Measurements from ENCODE around the gene WFDC5. TPM values are rescaled to one million over a fixed set of nuclear protein-coding genes. Genes with fewer than 3 reads are reported as not detected.

Gene WFDC5
- polyA plus RNA-seq, 1 of the 3 experiments (the other 2 are of a cell fraction): 0.08 TPM

DNA sequence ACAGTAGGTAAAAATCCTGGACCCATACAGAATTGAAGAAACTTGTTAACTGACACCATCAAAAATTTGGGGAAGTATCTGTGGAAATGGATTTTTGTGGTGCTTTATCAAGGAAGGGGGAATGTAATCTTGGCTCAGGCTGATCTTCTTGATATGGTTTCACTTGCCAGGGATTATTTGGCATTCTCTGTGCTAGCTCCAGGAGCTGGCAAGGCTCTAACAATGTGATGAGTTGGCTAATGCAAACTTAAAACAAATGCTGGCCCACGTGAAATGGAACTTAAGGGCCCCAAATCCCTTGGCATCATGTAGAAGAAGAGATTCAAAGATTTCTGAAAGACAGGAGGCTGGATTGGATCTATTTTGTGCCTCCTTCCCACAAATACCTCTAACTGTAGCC lies 27.2 kb downstream of the WFDC5 start:
- ChIA-PET CTCF (interaction anchor here (1.2 to 1.7 kb wide), 2 partner anchors 9 to 43 kb away, joined by 3 to 4 read pairs; no protein-coding TSS in a partner anchor), POLR2A (no interaction called here)
- Histone ChIP-seq H3K36me3 (replicated peaks in 1 of 2; ENCODE audit: control insufficient read depth in 1 of 2, insufficient read depth in 2 of 2, low read length in 1 of 2) (peaks cover 0 to under 1% of the 10 kb centered on the region in 2 experiments), H3F3A (replicated peaks; ENCODE audit: insufficient read depth) (peaks cover 22% of the 10 kb centered on the region), H3K9ac (peak overlapping the region; percentile 55), H3K79me2 (ENCODE audit: insufficient read depth) (no peaks in the 10 kb centered on the region), H3K4me1 (ENCODE audit: control insufficient read depth in 1 of 2, insufficient read depth in 2 of 2, low read depth in 1 of 2, low read length in 1 of 2) (peaks cover 0 to 4% of the 10 kb centered on the region in 2 experiments; a peak in 1 of 4 replicates), H3K27me3 (ENCODE audit: insufficient read depth) (no peaks in the 10 kb centered on the region), H3K4me2 (peak overlapping the region; percentile 55; the same call in 1 of the 2 replicates), H3K9me3 (no peaks in the 10 kb centered on the region), H3K9me2 (no peaks in the 10 kb centered on the region), H3K4me3 (ENCODE audit: low read depth in 2 of 2, low read length in 1 of 2) (no peak overlapping the region), H4K20me1 (ENCODE audit: insufficient read depth) (no peaks in the 10 kb centered on the region), H2AFZ (ENCODE audit: low read depth) (peak overlapping the region; percentile 53; the same call in 1 of the 2 replicates), H3K27ac (ENCODE audit: low read depth in 2 of 2, low read length in 1 of 2) (peak overlapping the region; percentile 79 to 91)
- DNase-seq: no peak
- 0% methylated on average over 1 of the region's 1 CpG for WGBS (ENCODE audit: low lambda C conversion rate)
- TF ChIP-seq IRF3 (IDR thresholded peaks at IDR 0.05; ENCODE audit: low read depth, low read length): no peak
- TF ChIP-seq SIN3A (IDR thresholded peaks at IDR 0.05; ENCODE audit: borderline replicate concordance, low read depth, low read length): 0 out of 2 replicates have a peak, but pooled peaks have one; percentile 9
- peak; percentile 76 for TF ChIP-seq TCF12 (IDR thresholded peaks at IDR 0.05)
- no peak for TF ChIP-seq RFX5 (IDR thresholded peaks at IDR 0.05; ENCODE audit: low read length)
- peak; percentile 51; the same call in 1 of the 2 replicates for TF ChIP-seq PBX3 (IDR thresholded peaks at IDR 0.05)
- TF ChIP-seq, protein P1, sequence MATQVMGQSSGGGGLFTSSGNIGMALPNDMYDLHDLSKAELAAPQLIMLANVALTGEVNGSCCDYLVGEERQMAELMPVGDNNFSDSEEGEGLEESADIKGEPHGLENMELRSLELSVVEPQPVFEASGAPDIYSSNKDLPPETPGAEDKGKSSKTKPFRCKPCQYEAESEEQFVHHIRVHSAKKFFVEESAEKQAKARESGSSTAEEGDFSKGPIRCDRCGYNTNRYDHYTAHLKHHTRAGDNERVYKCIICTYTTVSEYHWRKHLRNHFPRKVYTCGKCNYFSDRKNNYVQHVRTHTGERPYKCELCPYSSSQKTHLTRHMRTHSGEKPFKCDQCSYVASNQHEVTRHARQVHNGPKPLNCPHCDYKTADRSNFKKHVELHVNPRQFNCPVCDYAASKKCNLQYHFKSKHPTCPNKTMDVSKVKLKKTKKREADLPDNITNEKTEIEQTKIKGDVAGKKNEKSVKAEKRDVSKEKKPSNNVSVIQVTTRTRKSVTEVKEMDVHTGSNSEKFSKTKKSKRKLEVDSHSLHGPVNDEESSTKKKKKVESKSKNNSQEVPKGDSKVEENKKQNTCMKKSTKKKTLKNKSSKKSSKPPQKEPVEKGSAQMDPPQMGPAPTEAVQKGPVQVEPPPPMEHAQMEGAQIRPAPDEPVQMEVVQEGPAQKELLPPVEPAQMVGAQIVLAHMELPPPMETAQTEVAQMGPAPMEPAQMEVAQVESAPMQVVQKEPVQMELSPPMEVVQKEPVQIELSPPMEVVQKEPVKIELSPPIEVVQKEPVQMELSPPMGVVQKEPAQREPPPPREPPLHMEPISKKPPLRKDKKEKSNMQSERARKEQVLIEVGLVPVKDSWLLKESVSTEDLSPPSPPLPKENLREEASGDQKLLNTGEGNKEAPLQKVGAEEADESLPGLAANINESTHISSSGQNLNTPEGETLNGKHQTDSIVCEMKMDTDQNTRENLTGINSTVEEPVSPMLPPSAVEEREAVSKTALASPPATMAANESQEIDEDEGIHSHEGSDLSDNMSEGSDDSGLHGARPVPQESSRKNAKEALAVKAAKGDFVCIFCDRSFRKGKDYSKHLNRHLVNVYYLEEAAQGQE (IDR thresholded peaks at IDR 0.05; ENCODE audit: low read depth, low read length): no peak
- TF ChIP-seq FOXJ3 (CRISPR knock-in tag; IDR thresholded peaks at IDR 0.05): no peak
- no peak for TF ChIP-seq YY1 (IDR thresholded peaks at IDR 0.05; ENCODE audit: low read depth)
- no peak for TF ChIP-seq SMC3 (IDR thresholded peaks at IDR 0.05; ENCODE audit: low read depth, low read length)
- TF ChIP-seq, protein P2, sequence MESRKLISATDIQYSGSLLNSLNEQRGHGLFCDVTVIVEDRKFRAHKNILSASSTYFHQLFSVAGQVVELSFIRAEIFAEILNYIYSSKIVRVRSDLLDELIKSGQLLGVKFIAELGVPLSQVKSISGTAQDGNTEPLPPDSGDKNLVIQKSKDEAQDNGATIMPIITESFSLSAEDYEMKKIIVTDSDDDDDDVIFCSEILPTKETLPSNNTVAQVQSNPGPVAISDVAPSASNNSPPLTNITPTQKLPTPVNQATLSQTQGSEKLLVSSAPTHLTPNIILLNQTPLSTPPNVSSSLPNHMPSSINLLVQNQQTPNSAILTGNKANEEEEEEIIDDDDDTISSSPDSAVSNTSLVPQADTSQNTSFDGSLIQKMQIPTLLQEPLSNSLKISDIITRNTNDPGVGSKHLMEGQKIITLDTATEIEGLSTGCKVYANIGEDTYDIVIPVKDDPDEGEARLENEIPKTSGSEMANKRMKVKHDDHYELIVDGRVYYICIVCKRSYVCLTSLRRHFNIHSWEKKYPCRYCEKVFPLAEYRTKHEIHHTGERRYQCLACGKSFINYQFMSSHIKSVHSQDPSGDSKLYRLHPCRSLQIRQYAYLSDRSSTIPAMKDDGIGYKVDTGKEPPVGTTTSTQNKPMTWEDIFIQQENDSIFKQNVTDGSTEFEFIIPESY (IDR thresholded peaks at IDR 0.05; ENCODE audit: borderline replicate concordance, low read depth): 0 out of 2 replicates have a peak, but pooled peaks have one; percentile 16
- TF ChIP-seq TEAD4 (IDR thresholded peaks at IDR 0.05; ENCODE audit: borderline replicate concordance, insufficient read depth): 0 out of 2 replicates have a peak, but pooled peaks have one; percentile 54
- no peak; the same call in 1 of the 2 replicates for TF ChIP-seq JUND (IDR thresholded peaks at IDR 0.05)
- peak in 1 of 2 experiments; percentile 34; a peak in 1 of 4 replicates for TF ChIP-seq EP300 (IDR thresholded peaks at IDR 0.05; ENCODE audit: borderline replicate concordance in 1 of 2, low read depth in 1 of 2, low read length in 1 of 2)
- TF ChIP-seq POLR2AphosphoS5 (IDR thresholded peaks at IDR 0.05; ENCODE audit: low read depth, low read length): 0 out of 2 replicates have a peak, but pooled peaks have one; percentile 9
- no peak for TF ChIP-seq CTCF (IDR thresholded peaks at IDR 0.05)
- TF ChIP-seq FOSL2 (IDR thresholded peaks at IDR 0.05; ENCODE audit: borderline replicate concordance, low read depth): no peak
- TF ChIP-seq NFIC (IDR thresholded peaks at IDR 0.05; ENCODE audit: borderline replicate concordance): peak; percentile 91
- TF ChIP-seq NRF1 (IDR thresholded peaks at IDR 0.05; ENCODE audit: low read depth, low read length): no peak

Data from SK-N-SH (cell line).